Stimulated activated CD4-positive, alpha-beta T cell treated with anti-CD3 and anti-CD28 coated beads, Interleukin-12 subunit alpha, Interleukin-12 subunit beta, amount 100 ng/mL, for 24 hours (primary cell): ENCODE measurements around the gene MEIOC.
A peak's percentile ranks its signal among the peaks of the same experiment; 100 is the strongest.
"Not testable (repeated sequence)": the region's sequence is repeated elsewhere in the genome, so short reads cannot be mapped to it uniquely, and the experiment has no call there.

Experiments used
- DNase-seq, 2 experiments: peaks; one replicate each; pipeline ENCODE4 v3.0.0-alpha.2; 2020; ENCODE audit warnings: low read depth in 2 of 2

Gene MEIOC

GRCh38 chr17:44655983-44656710 is at the start of gene MEIOC:
Gene MEIOC, plus strand, starts transcription at chr17:44656468. Its CDS starts 146 bp downstream, at chr17:44656614.
- peak in 1 of 2 experiments; percentile 30 for DNase-seq

DNA sequence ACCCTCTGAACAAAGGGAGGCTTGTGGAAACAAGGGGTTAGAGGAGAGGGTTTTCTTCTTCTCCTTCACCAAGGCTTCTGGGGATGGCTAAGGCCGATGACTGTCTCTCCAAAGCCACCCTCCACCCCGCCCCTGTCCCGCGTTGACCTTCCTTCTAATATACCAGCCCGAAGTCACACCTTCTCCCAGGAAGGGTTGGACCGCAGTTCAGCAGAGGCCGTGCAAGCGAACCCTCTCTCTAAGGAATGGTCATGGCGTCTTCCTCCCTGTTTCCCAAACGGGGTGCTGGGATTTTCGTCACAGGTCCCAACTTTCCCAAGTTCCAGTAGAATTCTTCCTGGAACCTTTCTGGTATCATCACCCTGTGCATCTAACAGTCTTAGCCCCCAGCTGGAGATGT is 49.6 kb upstream of the MEIOC start:
- no peak for DNase-seq

DNA sequence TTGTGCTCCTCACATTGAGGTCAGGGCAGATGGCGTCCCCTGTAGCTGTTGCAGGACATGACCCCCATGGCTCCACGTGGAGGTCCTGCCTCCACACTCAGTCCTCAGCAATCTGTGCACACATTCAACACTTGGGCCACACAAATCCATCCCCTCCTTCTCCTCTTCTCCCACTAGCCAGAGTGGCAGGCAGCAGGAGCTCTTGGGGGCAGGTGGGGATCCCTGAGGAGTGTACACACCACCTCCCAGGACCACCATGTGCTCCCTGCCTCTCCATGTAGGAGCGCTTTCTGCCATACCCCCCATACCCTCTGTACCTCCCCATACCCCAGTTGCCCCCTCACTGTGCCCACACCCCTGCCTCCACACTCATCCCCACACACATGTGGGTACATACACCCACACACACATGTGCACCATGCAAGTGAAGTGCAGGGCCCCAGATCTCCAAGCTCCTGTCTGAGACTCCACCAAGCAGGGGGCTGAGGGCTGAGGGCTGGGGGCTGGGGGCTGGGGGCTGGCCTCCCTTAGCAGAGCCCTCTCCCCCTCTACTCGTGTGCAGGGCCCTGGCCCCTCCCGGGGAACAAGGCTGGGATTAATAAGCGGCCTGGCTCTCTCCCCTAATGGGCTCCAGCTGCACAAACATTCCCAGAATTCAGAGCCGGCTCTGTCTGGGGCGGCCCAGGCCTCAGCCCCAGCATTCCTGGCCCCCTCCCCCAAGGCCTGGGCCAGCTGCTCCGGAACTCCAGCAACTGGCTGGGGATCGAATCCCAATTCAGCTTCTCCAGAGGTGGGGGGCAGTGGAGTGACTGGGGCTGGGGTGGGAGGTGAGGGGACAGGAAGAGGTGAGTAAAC is 48.2 kb upstream of the MEIOC start:
- no peak for DNase-seq

GRCh38 chr17:44608727-44609435 is 47.4 kb upstream of the MEIOC start:
- DNase-seq = no peak

- no peak for DNase-seq
These were observed 45.9 kb upstream of the MEIOC start for GRCh38 chr17:44610331-44610730.

- no peak for DNase-seq
These were observed 45.4 kb upstream of the MEIOC start for GRCh38 chr17:44610871-44611270.

DNA sequence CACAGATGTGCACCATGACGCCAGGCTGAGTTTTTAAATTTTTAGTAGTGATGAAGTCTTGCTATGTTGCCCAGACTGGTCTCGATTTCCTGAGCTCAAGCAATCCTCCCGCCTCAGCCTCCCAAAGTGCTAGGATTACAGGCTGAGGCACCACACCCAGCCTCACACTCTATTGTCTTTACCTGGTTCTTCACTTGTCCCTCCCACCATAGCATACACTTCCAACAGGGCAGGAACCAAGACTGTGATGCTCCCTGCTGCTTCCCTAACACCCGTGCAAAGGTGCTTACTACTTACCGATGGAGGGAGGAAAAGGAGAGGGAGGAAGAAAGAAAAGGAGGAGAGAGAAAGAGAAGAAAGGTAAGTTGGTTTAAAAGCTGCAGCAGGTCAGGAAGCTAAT is 41.4 kb upstream of the MEIOC start:
- DNase-seq = no peak

- not testable (repeated sequence) for DNase-seq
These were observed 37.6 kb upstream of the MEIOC start for GRCh38 chr17:44618652-44619051.

DNA sequence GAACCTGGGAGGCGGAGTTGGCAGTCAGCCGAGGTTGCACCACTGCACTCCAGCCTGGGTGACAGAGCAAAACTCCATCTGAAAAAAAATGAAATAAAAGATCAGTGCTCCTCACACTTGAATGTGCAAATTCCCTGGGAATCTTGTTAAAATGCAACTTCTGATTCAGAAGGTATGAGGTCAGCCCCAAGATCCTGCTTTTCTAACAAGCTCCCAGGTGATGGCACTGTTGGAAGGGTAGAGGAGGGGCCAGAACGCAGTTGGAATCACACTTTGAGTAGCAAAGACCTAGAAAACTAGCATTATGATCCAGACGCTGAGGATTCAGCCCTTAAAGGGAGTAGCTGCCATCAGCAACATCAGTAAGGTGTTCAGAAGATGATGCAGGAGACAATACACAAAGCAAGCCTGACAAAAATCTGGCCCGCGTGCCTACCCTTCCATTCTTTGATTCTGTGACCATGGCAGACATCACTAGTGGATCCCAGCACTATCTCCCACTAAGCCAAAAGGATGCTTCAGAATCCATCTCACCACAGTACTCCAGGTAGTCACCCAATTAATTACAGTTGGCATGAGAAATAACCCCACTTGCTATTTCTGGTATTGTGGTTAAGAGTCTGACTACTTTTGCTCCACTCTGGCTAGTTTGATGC is 33.1 kb upstream of the MEIOC start:
- no peak for DNase-seq

- DNase-seq = no peak
These were observed 28.6 kb upstream of the MEIOC start for GRCh38 chr17:44627513-44628242.

DNA sequence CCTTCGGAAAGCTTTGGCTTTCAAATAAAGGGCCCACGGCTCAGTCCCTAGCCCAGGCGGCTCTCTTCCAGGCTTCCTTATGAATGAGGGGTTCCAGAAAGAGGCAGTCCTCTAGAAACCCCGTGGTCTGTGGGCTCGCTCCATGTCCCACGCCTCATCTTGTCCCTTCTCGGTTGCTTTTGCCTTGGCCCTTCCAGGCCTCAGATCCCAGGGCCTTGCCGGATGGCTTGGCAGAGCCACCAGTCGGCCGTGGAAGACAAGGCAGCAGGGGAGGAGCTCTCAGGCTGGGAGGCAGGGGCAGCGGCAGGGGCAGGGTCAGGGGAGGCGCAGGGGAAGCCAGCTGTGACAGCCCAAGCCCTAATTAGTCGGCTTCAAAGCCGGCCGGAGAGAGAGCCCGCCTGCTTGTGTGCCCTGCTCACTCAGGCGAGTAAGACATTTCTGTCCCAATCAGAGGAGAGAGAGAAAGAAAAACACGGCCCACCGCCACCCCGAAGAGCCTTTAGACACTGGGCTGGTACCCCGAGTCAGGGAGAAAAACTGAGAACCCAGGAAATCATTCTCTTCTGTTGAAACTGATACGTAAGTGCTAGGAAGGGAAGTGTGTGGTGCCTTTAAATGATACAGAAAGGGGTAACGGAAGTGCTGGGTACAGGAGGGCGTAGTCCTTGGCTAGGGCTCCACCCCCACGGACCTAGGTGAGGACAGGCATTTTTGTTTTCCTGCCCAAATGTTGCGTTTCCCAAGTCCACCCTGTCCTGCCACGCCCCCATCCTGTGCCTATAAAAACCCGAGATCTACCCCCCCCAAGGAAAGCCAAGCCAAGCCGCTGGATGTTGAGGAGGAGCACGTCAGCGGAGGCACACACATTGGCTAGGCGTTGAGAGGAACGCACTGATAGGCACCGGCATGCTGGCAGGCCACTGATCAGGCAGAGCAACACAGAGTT is 27.8 kb upstream of the MEIOC start:
- DNase-seq = no peak

DNA sequence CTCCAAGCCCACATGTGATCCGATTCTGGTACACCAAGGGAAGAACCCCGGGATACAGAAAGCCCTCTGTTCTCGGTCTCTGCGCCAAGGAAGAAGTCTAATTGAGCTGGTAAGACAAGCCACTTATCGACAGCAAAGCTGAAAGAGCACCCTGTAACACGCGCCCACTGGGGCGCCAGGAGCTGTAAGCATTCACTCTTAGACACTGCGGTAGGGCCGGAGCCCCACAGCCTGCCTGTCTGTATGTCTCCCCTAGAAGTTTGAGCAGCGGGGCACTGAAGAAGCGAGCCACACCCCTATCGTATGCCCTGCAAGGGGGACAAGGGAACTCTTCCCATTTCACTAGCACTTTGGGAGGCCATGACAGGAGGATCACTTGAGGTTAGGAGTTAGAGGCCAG is 27.0 kb upstream of the MEIOC start:
- no peak for DNase-seq

GRCh38 chr17:44630703-44631102 is 25.6 kb upstream of the MEIOC start:
- no peak for DNase-seq

- no peak for DNase-seq
These were observed 22.3 kb upstream of the MEIOC start for GRCh38 chr17:44633998-44634397.

GRCh38 chr17:44634401-44634800 is 21.9 kb upstream of the MEIOC start:
- DNase-seq = not testable (repeated sequence)

DNA sequence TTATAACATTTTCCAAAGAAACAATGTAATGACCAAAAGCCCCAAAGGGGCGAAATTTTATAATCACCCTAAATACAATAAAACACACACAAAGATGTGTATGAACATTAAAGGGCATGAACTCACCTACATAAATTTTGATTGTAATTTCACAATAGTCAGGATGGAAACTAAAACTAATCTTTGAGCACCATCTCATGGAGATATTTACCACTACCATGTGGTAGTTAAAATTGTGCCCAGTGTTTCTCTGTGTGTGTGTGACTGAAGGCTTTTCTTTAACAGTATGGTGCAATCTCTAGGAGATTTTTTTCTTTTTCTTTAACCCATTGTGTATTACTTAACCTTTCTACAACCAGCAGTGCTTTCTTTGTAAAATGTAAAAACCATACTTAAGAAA is 19.7 kb upstream of the MEIOC start:
- DNase-seq = no peak

GRCh38 chr17:44637066-44637465 is 19.2 kb upstream of the MEIOC start:
- no peak for DNase-seq

DNA sequence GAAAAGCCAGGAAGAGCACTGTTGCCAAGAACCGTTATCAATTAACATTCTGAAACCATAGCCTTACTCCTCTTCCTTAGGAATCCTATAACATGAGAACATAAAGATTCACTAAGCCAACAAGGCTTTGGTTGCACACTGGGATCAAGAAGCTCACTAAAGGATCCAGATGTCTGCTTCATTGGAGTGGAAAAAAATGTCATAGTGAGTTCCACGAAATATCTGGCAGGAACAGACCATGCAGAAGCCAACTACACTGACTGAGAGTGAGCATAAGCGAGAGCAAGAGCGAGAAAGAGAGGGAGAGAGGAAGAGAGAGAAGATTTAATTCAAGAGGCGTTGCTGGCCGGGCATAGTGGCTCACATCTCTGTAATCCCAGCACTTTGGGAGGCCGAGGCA is 13.4 kb upstream of the MEIOC start:
- no peak for DNase-seq

- no peak for DNase-seq
These were observed 10.9 kb upstream of the MEIOC start for GRCh38 chr17:44645341-44645740.

GRCh38 chr17:44646280-44646679 is 10.0 kb upstream of the MEIOC start:
- no peak for DNase-seq
